GM18517 (cell line): ENCODE data around the gene NRG3.
"Not testable (repeated sequence)": the region's sequence is repeated elsewhere in the genome, so short reads cannot be mapped to it uniquely, and the experiment has no call there.

ENCODE experiments used
- ATAC-seq: cut with Tn5 transposase; IDR thresholded peaks from one replicate; pipeline ENCODE4 v1.9.1; 2021; ENCODE audit warnings: mild to moderate bottlenecking, moderate library complexity; ENCODE audit not compliant: unreplicated experiment

Gene NRG3

DNA sequence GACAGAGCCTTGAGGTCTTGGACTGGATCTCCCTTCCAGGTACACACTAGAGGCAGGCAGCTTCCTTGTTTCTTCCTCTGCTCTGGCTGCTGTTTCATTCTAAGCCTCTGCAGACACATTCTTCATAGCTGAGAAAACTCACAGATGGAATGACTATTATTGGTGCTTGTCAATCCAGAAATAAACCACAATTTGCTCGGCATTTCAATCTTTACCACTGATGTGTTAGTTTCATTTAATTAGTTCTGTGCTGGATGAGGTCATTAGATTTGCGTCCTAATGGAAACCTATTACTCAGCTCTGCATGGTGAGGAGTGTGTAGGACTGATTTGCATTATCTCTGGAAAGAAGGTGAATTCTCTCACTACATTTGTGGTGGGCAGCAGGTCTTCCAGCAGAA lies 392.5 kb downstream of the NRG3 start:
- no peak for ATAC-seq

DNA sequence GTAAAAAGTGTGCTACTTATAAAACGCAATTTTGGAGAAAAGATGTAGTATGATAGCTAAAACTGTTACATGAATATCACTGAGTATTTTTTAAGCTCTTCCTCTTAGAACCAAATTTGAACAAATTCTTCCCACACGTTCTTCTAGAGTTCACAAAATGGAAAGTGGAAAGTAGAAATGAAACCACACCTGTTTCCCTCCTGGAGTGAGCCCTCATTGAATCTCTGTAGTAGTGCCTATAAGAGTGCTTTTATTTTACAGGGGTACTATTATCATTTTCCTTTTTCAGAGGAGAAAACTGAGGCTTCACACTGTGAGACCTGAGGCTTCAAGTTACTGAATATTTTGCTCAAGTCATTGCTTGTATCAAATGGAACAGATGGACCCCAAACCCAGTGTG lies 393.0 kb downstream of the NRG3 start:
- ATAC-seq, result no peak

DNA sequence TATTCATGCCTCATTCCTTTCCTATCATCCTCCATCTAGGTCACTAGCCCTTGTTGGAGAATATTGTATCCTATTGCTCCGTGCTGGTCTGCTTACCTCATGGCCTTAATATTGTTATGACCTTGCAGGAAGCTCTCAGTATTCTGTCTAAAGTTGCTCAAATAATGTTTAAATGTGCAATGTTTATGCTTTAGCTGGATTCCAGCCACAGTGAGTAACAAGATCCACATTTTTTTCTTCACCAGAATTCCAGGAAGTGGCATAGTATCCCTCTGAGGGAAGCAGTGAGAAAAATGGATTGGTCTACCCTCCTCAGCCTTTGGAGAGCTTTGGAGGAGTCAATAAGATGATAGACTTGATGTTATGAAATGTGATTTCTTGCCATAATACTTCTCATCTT lies 402.6 kb downstream of the NRG3 start:
- no peak for ATAC-seq

DNA sequence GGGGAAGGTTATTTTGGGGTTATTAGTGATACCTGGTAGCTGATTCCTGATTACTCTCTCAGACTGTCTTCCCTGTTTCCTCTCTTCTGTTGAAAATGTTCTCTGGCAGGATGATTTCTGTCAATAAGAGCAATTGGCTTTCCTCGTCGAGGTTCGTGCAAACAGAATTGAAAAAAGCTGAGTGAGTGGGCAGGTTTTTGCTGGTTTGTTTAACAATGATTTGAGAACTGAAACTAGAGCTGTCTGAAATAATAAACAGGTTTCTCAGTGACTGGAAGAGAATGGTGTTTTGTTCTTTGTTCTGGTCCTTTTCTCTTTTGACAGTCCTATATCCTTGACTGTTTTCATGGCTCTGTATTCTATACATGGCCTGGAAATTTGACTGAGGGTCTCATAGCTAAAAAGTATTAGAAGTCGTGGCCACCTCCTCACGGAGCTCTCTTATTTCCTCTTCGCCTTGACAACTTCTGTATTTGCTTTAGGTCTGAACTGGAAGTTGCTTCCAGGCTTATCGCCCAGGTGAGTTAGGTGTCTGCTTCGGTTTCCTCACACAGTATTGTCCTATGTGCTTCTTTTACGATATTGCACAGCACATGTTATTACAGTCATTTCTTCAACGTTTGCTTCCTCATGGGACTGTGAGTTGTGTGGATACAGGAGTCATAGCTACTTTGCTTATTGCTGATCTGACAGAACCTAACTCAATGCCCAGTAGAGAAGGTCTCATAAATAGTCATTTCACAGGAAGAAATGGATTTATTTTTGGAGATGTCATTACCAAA lies 403.6 kb downstream of the NRG3 start:
- peak; percentile 81 for ATAC-seq

DNA sequence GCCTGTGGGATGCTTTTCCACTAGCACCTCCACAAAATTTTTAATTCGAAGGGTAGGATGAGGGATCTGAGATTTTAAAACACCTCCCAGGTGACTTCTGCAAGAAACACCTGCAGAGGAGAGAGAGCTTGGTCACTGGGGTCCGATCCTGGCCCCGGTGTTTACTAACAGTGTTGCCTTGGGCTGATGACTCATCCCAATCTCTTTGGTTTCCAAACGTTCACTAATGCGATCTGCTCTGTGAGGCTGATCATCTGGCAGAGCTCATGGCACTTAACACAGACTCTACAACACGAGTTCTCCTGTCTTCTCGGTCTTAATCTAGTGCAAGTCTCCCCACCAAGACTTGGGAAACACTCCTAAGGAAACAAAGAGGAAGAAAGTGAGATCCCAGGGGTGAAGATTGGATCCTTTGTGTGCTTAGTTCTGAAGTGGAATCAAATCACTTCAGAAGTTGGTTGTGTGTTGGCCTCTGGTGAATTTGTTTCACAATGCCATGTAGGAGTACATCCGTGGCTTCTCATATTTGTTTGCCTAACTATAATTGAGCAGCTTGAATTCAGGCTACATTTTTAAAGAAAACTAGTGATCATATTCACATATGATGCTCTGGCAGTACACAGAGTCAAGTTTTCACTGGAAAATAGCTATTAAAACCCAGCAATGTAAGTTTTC lies 407.9 kb downstream of the NRG3 start:
- ATAC-seq, result no peak

DNA sequence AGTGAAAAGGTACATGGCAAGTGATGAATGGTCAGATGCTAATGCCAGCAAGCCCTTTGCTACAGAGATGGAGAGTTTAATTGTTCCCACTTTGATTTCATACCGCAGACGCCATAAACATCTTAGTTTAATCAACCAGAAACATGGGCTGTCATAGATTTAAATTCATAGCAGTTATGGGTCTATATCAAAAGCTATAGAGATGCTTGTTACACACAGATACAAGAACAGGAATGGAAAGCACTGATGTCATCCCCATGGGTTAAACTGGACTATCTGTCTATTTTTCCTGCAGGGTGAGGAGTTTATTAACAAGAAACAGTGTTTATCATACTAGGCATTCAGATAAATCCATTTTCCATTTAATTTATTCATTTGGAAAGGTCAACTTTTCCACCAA lies 409.2 kb downstream of the NRG3 start:
- no peak for ATAC-seq

DNA sequence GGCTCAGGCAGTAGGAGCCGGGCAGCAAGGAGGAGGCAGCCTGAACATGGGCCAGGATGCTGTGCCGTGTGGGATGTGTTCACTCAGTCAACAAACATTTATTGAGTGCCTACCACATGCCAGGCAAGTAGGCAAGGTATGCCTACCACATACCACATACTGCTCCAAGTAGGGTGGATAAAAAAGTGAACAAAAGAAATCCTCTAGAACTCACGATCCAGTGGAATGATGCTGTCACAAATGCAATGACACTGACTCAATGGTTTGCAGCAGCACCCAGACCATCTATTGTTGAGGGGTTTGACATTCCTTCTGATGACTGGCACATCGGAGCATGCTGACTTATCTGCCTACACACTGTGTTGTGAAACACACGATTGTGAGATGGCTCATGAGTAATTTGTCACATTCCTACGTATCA lies 413.5 kb downstream of the NRG3 start:
- ATAC-seq, result no peak

DNA sequence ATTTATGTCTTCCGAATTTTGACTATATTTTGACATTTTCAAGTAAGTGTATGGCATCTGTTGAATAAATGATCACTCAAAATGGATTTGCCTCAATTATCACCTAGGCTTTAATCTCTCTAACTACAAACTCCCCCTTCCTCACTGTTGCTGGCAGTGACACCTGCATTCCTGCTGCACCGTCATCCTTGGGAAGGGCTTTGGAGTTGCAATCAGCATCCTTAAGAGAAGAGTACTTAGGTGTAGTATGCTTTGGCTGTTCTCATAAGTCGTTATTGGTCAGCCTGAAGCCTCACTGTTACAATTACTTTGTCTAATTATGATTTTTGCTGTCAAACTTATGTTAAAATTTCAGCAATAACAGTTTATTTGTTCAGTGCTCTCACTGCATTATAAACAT lies 415.0 kb downstream of the NRG3 start:
- ATAC-seq, result no peak

DNA sequence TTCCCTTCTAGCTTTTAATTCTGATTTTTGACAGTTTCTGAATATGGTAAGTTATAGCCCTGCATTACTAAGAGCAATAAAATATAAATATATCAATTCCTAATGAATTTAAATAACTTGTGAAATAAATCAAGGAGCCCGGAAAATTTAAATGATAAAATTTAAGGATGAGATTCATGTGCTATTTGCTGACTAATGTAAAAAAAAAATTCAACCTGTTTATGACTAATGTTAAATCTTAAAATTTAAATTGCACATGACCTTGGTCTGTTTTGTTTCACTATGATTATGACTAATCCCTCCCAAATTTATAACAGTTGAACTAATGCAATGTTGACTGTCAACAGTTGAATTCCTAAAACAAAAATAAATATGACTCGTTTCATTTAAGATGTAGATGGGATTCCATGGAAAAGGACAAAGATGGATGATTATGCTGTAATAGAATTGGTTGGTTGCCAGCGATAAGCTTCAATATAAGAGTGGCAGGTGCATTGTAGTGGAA lies 419.9 kb downstream of the NRG3 start:
- no peak for ATAC-seq

DNA sequence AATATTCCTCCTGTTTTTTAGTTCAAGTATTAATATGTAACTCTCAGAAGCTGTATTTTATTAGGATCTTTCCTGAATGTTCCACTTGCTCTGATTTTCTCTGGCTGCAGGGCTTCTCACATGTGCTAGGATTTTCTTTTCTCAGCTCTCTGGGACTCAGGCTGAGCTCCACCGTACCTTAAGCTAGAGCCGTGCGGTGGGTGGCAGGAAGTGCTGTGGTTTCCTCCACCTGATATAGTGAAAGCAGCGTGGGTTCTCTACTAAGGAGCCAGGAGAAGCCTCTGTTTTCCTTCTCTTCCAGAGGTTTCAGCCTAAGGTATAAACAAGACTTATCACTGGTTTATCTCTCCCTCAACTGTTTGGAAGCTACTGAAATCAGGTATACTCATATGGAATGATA lies 433.6 kb downstream of the NRG3 start:
- ATAC-seq, result no peak

DNA sequence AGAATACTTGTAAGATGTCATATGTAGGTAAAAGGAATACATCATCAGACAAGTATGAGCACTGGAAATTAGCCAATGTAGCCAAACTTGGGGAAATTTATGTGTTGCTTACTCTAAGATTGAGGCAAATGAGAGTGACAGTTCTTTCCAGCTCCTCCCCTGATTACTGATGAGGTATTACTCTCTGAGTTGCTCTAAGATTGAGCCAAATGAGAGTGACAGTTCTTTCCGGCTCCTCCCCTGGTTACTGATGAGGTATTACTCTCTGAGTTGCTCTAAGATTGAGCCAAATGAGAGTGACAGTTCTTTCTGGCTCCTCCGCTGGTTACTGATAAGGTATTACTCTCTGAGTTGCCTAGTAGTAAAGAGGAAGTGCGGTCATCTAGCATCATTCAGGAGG lies 435.8 kb downstream of the NRG3 start:
- ATAC-seq, result no peak

DNA sequence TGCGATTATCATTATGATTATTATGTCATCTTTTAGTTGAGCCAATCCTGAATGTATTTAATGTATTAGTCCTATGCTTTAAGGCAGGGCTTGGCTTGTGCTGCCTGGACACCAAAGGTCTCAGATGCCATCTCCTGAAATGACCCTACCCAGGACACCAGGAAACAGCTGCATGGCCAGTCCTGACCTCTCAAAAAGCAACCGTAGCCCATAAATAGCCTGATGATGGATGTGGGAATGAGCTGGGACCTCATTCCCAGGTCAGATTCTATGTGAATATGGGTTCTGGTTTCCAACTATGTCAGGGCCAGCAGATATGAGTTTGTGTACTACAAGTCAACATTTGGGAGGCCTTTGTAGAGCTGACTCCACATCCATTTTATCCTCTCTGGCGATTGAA lies 438.4 kb downstream of the NRG3 start:
- ATAC-seq, result no peak

DNA sequence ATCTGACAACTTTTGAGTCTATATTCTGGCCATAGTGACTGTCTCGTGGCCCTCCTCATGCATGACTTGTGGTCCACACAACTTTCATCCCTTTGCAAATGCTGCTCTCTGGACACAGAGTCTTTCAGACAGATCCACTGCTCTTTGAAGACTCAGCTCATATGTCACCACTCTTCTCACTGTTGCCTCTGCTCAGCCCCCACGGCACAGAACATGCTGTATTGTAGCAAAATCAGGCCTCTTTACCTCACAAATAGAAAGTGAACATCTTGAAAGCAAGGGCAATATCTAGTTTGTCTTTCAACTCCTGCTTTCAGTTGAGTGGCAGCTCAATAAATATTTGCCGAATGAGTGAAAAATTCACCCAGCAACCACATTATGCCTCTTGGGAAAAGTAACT lies 443.5 kb downstream of the NRG3 start:
- ATAC-seq, result no peak

DNA sequence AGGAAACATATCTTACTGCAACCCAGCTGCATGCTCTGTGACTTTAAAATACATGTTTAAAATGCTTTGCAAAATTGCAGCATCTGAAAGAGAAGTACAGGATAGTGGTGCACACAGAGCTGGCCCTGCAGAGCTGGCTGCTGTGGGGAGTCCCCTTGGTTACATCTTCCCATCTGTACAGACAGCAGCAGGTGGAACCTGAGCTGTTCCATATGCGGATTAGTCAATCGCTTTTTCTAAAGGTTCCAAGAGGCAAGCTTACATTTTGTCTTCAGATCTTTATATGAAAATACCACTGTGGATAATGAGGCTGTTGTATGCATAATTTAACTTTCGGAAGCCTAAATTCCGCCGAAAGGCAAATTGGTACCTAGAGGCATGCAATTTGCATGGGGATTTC lies 444.1 kb downstream of the NRG3 start:
- ATAC-seq, result no peak

DNA sequence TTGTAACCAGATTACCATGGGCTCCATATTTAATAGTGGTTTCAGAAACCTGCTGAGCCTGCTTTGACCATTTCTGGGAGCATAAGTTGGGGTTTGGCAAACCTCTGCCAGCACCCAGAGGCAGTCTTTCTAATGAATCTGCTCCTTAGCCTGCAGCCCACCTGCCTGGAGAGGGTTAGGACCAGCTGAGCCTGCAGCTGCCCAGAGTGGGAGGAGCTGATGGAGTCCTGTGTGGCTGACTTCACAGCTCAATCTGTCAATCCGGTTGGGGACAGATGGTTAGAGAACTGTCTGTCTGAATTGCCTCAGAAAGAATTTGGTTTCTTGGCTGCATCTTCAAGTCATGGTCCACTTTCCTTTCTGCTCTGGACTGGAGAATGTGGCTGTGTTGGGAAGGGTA lies 444.6 kb downstream of the NRG3 start:
- ATAC-seq, result no peak

DNA sequence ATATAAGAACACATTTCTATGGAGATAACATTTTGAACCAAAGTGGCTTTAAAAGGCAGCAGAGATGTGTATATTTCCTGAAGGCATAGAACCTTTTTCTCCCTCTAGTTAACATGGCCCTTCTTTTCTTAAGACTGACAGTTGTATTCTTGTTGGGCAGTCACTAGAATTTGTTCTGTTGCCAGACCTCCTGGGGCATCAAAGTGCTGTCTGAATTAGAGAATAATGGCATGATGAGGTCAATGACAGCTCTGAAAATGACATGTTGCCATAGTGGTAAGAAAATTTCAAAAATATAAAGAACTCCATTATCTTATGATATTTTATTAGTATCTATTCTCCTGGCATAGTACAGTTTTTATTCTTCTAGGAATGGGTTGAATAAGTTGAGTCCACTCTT lies 446.7 kb downstream of the NRG3 start:
- no peak for ATAC-seq

DNA sequence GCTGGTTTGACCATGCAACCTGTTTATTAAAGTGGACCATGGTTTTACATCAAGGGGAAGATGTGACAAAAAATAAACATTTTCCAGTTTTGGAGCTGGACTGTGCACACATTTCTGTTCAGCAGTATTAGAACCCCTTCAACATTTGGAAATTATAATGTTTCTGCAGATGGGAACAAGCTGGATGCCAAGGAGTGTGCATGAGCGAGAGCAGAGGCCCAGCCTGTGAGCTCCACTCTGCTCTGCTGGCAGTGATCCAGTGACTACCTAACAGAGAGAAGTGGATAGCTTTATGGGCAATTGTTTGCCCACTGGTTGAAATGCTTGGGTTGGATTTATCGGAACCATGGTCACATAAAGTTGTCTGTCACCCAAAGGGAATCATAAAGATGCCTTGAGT lies 456.7 kb downstream of the NRG3 start:
- ATAC-seq, result no peak

DNA sequence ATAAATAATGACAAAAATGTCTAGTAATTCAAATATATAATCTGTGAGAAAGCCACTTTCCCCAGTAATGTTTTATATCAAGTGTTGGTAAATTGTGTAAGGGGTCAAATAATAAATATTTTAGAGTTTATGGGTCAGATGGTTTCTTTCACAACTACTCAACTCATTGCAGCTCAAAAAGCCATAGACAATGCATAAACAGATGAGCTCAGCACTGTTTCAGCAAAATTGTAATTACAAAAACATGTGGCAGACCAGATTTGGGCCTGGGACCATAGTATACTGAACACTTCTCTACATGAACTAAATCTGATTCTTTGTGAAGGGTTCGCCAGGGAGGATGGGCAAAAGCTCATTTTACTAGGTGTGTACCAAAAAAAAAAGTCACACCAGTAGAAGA lies 460.8 kb downstream of the NRG3 start:
- ATAC-seq, result no peak

DNA sequence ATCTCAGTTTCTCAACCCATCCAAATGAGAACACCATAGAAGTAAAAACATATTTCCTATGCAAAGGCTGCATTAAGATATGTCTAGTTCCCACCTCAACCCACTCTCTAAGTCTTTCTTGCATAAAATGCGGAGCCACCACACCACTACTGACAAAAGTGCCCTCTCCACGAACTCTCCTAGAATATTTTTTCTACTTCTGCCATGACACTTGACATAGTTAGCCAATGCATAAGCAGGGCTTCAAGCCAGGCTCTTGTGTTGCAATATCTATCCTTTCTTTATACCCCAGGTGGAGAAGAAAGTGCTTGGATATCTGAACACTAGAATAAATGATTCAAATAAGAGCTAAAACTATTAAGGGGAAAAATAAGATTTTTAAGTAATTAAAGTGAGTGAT lies 465.2 kb downstream of the NRG3 start:
- no peak for ATAC-seq

DNA sequence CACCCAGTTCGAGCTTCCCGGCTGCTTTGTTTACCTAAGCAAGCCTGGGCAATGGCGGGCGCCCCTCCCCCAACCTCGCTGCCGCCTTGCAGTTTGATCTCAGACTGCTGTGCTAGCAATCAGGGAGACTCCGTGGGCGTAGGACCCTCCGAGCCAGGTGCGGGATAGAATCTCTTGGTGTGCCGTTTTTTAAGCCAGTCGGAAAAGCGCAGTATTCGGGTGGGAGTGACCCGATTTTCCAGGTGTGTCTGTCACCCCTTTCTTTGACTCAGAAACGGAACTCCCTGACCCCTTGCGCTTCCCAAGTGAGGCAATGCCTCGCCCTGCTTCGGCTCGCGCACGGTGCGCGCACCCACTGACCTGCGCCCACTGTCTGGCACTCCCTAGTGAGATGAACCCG lies 474.6 kb downstream of the NRG3 start:
- ATAC-seq, result not testable (repeated sequence)

DNA sequence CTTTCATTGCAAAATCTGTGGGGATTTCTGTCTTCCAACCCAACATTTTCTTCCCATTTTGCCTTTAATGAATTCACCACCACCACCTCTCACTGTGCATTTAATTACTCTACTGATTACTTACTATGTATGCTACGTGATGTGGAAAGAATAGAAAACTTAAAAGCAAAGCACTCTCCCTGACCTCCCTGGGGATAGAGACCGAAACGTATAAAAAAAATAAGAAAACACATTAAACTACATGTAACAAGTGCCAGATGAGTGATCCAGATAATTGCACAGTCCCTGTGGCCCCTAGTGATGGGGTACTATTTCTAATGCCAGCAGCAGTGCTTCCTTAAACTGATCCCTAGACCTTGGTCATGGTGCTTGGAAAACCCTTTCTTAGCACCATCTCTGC lies 478.4 kb downstream of the NRG3 start:
- no peak for ATAC-seq

DNA sequence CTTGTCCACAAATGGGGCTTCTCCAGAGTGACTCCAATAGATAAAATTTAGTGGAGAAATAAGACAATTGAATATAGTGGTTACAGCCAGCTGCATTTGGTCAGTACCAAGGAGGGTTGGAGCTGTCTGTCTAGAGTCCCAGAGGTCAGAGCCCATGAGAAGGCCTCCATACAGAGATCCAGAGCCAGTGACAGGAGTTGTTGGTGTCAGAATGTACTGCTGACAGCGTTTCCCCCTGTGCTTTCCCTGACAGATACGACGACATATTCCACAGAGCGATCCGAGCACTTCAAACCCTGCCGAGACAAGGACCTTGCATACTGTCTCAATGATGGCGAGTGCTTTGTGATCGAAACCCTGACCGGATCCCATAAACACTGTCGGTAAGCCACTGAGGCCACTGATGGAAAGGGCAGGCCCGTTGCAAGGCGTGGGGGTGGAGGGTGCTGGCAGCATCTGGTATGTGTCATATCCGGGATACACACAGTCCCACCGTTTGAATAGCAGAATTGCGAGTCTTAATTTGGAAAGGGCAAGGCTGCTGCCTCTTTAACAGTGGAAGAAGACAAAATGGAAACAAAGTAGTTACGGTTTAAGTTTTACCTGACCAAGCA lies 483.6 kb downstream of the NRG3 start:
- no peak for ATAC-seq
